ENCODE data around the gene ZBTB42. TPM values are rescaled to one million over a fixed set of nuclear protein-coding genes. Genes with fewer than 3 reads are reported as not detected.
A peak's percentile ranks its signal among the peaks of the same experiment; 100 is the strongest.

Gene ZBTB42
- total RNA-seq, 1 donor from 2014 or later: 6.9 TPM

- peaks cover 3% of the 10 kb centered on the region for H3K27me3 ChIP-seq (ENCODE audit: insufficient read depth, low read length)
- Mint-ChIP-seq H3K9me3 (ENCODE audit: unreplicated experiment) (no peaks in the 10 kb centered on the region), H3K27me3 (ENCODE audit: low read depth, unreplicated experiment) (no peaks in the 10 kb centered on the region), H3K36me3 (ENCODE audit: low read depth, unreplicated experiment) (peaks cover 2% of the 10 kb centered on the region), H3K27ac (ENCODE audit: unreplicated experiment) (peak overlapping the region; percentile 94), H3K4me1 (ENCODE audit: low read depth, unreplicated experiment) (peaks cover 22% of the 10 kb centered on the region), H3K4me3 (ENCODE audit: unreplicated experiment) (peak overlapping the region; percentile 85)
- H2AFZ ChIP-seq (ENCODE audit: low read depth, low read length): peak overlapping the region; percentile 78
- FAIRE-seq (no peak), DNase-seq (ENCODE audit: low read depth) (peak; percentile 57)
- no peaks in the 10 kb centered on the region for H3K9me3 ChIP-seq (ENCODE audit: insufficient read depth, low read depth, low read length)
- peak overlapping the region; percentile 67 for H3K4me3 ChIP-seq (ENCODE audit: insufficient read depth, low read depth, low read length)
- no peak overlapping the region for H3K27ac ChIP-seq (ENCODE audit: low read depth, low read length)
- no peak for TF ChIP-seq EZH2 (IDR thresholded peaks at IDR 0.05; ENCODE audit: insufficient read depth, low read length)
- no peak for TF ChIP-seq CTCF (IDR thresholded peaks at IDR 0.05; ENCODE audit: insufficient read depth, low read depth, low read length)
- H4K20me1 ChIP-seq (ENCODE audit: insufficient read depth, low read length): peaks cover 27% of the 10 kb centered on the region
- H3K36me3 ChIP-seq (ENCODE audit: insufficient read depth, low read length): no peaks in the 10 kb centered on the region
- peak overlapping the region; percentile 81 for H3K9ac ChIP-seq (ENCODE audit: low read length)
- peaks cover 20% of the 10 kb centered on the region for H3K4me1 ChIP-seq (ENCODE audit: insufficient read depth, low read length)
- peak overlapping the region; percentile 95 for H3K4me2 ChIP-seq (ENCODE audit: low read length)
- H3K79me2 ChIP-seq (ENCODE audit: insufficient read depth, low read length): no peaks in the 10 kb centered on the region
These were observed 708 bp upstream of the ZBTB42 start for GRCh38 chr14:104800015-104800770.

- Histone ChIP-seq H3K36me3 (ENCODE audit: insufficient read depth, low read length) (no peaks in the 10 kb centered on the region), H3K9ac (ENCODE audit: low read length) (no peak overlapping the region), H2AFZ (ENCODE audit: low read depth, low read length) (no peak overlapping the region), H4K20me1 (ENCODE audit: insufficient read depth, low read length) (peaks cover 32% of the 10 kb centered on the region), H3K4me1 (ENCODE audit: insufficient read depth, low read length) (peaks cover 24% of the 10 kb centered on the region), H3K27me3 (ENCODE audit: insufficient read depth, low read length) (peaks cover 3% of the 10 kb centered on the region), H3K4me2 (ENCODE audit: low read length) (peak overlapping the region; percentile 95), H3K27ac (ENCODE audit: low read depth, low read length) (no peak overlapping the region), H3K4me3 (ENCODE audit: insufficient read depth, low read depth, low read length) (peak overlapping the region; percentile 67), H3K9me3 (ENCODE audit: insufficient read depth, low read depth, low read length) (no peaks in the 10 kb centered on the region), H3K79me2 (ENCODE audit: insufficient read depth, low read length) (no peaks in the 10 kb centered on the region)
- no peak overlapping the region for H3K27ac Mint-ChIP-seq (ENCODE audit: unreplicated experiment)
- TF ChIP-seq EZH2 (IDR thresholded peaks at IDR 0.05; ENCODE audit: insufficient read depth, low read length): no peak
- H3K4me3 Mint-ChIP-seq (ENCODE audit: unreplicated experiment): peak overlapping the region; percentile 81
- H3K36me3 Mint-ChIP-seq (ENCODE audit: low read depth, unreplicated experiment): peaks cover 2% of the 10 kb centered on the region
- DNase-seq (ENCODE audit: low read depth): no peak
- peaks cover 20% of the 10 kb centered on the region for H3K4me1 Mint-ChIP-seq (ENCODE audit: low read depth, unreplicated experiment)
- H3K9me3 Mint-ChIP-seq (ENCODE audit: unreplicated experiment): no peaks in the 10 kb centered on the region
- no peaks in the 10 kb centered on the region for H3K27me3 Mint-ChIP-seq (ENCODE audit: low read depth, unreplicated experiment)
- FAIRE-seq: no peak
These were observed 856 bp downstream of the ZBTB42 start for GRCh38 chr14:104801520-104802393.

DNA sequence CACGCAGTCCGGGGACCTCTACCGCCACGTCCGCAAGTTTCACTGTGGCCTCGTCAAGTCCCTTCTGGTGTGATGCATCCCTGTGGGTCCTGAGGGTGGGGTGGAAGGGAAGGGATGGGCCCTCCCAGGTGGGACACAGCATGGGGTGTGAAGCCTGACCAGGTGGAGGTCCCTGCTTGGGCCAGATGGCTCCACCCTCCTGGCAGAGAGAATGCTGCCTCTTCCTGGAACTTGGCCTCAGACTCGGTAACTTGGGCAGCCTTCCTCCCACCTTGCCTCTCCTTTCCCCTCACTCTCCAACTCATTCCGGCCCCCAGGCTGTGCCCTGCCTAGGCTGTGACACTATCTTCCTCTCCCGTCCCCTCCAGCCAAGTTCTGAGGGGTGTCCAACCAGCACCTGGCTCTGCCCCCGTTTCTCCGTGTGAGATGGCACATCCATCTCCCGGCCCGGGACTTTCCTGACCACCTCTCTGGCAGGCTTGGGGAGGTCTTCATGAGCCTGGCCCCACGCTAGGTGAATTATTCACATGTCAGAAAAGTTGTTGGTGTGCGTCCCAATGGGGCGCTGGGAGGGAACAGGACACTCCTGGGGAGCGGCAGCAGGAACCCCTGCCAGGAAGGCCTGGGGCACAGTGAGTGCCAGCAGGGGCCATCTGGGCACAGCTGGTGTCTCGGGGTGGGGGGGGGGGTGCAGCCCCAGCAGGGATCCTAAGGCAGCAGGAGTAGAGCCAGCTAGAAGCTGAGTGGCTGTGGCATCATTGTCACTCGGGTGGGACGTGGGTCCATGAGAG, 1.7 kb downstream of the ZBTB42 start:
- Histone ChIP-seq H3K36me3 (ENCODE audit: insufficient read depth, low read length) (no peaks in the 10 kb centered on the region), H3K27ac (ENCODE audit: low read depth, low read length) (no peak overlapping the region), H3K9me3 (ENCODE audit: insufficient read depth, low read depth, low read length) (no peaks in the 10 kb centered on the region), H3K79me2 (ENCODE audit: insufficient read depth, low read length) (no peaks in the 10 kb centered on the region), H3K27me3 (ENCODE audit: insufficient read depth, low read length) (peaks cover 3% of the 10 kb centered on the region), H2AFZ (ENCODE audit: low read depth, low read length) (no peak overlapping the region), H3K9ac (ENCODE audit: low read length) (no peak overlapping the region), H3K4me3 (ENCODE audit: insufficient read depth, low read depth, low read length) (no peak overlapping the region), H4K20me1 (ENCODE audit: insufficient read depth, low read length) (peaks cover 32% of the 10 kb centered on the region), H3K4me1 (ENCODE audit: insufficient read depth, low read length) (peaks cover 24% of the 10 kb centered on the region), H3K4me2 (ENCODE audit: low read length) (no peak overlapping the region)
- DNase-seq (ENCODE audit: low read depth): no peak
- Mint-ChIP-seq H3K4me3 (ENCODE audit: unreplicated experiment) (peak overlapping the region; percentile 66), H3K27ac (ENCODE audit: unreplicated experiment) (no peak overlapping the region), H3K27me3 (ENCODE audit: low read depth, unreplicated experiment) (no peaks in the 10 kb centered on the region), H3K4me1 (ENCODE audit: low read depth, unreplicated experiment) (peaks cover 17% of the 10 kb centered on the region), H3K36me3 (ENCODE audit: low read depth, unreplicated experiment) (peaks cover 4% of the 10 kb centered on the region), H3K9me3 (ENCODE audit: unreplicated experiment) (no peaks in the 10 kb centered on the region)
- no peak for TF ChIP-seq EZH2 (IDR thresholded peaks at IDR 0.05; ENCODE audit: insufficient read depth, low read length)
- no peak for TF ChIP-seq CTCF (IDR thresholded peaks at IDR 0.05; ENCODE audit: insufficient read depth, low read depth, low read length)
- FAIRE-seq: no peak

Measured in astrocyte (in vitro differentiated cells and primary cell).